HepG2 (cell line): ENCODE measurements around the gene PRKCD. TPM values are rescaled to one million over a fixed set of nuclear protein-coding genes. Genes with fewer than 3 reads are reported as not detected.
A peak's percentile ranks its signal among the peaks of the same experiment; 100 is the strongest.

Source experiments
- CCDC6 ChIP-seq: sonication (generic); formaldehyde crosslinking; IDR thresholded peaks from 2 replicates; pipeline ENCODE4 v1.8.1; 2022; ENCODE audit warnings: mild to moderate bottlenecking, missing genetic modification reagents, moderate library complexity
- CENPX ChIP-seq: sonication (generic); formaldehyde crosslinking; IDR thresholded peaks from 2 replicates; pipeline ENCODE4 v1.9.0; 2021; ENCODE audit warnings: mild to moderate bottlenecking, missing genetic modification reagents, moderate library complexity
- CSRNP1 ChIP-seq: sonication (generic); formaldehyde crosslinking; IDR thresholded peaks from 2 replicates; pipeline ENCODE4 v1.8.1; 2023; ENCODE audit warnings: mild to moderate bottlenecking, missing genetic modification reagents
- GTF3A ChIP-seq: sonication (generic); formaldehyde crosslinking; conservative IDR thresholded peaks from 2 replicates; pipeline ENCODE4 v1.4.0; 2020; ENCODE audit warnings: mild to moderate bottlenecking, missing genetic modification reagents
- KLF11 ChIP-seq: IDR thresholded peaks from 2 replicates; pipeline ENCODE4 v1.6.1; 2016; ENCODE audit warnings: missing compliant biosample characterization
- NFATC3 ChIP-seq: sonication (generic); formaldehyde crosslinking; IDR thresholded peaks from 2 replicates; pipeline ENCODE4 v1.5.1; 2020; ENCODE audit warnings: mild to moderate bottlenecking, missing genetic modification reagents
- PATZ1 ChIP-seq: sonication (generic); formaldehyde crosslinking; IDR thresholded peaks from 2 replicates; pipeline ENCODE4 v1.4.0; 2020; ENCODE audit warnings: missing genetic modification reagents
- SIX1 ChIP-seq: sonication (generic); formaldehyde crosslinking; IDR thresholded peaks from 2 replicates; pipeline ENCODE4 v1.4.0; 2020; ENCODE audit warnings: missing genetic modification reagents, borderline replicate concordance
- SNRNP70 ChIP-seq: fragments of 200-400 bp; formaldehyde crosslinking; IDR thresholded peaks from 2 replicates; pipeline ENCODE4 v1.6.1; 2017; ENCODE audit warnings: mild to moderate bottlenecking, low read depth, low read length, moderate library complexity
- TFDP1 ChIP-seq: IDR thresholded peaks from 2 replicates; pipeline ENCODE4 v1.6.1; 2016; ENCODE audit warnings: missing compliant biosample characterization, missing genetic modification reagents, borderline replicate concordance
- ZNF224 ChIP-seq: sonication (generic); formaldehyde crosslinking; IDR thresholded peaks from 2 replicates; pipeline ENCODE4 v1.5.0; 2020; ENCODE audit warnings: mild to moderate bottlenecking, missing genetic modification reagents
- ZNF234 ChIP-seq: sonication (generic); formaldehyde crosslinking; conservative IDR thresholded peaks from 2 replicates; pipeline ENCODE4 v1.5.1; 2020; ENCODE audit warnings: mild to moderate bottlenecking, missing genetic modification reagents
- ZNF256 ChIP-seq: sonication (generic); formaldehyde crosslinking; conservative IDR thresholded peaks from 2 replicates; pipeline ENCODE4 v1.4.0; 2020; ENCODE audit warnings: missing genetic modification reagents
- ZNF878 ChIP-seq: sonication (generic); formaldehyde crosslinking; IDR thresholded peaks from 2 replicates; pipeline ENCODE4 v1.8.1; 2023; ENCODE audit warnings: mild to moderate bottlenecking, missing genetic modification reagents, moderate library complexity
- polyA plus RNA-seq, 8 experiments: library from polyadenylated mRNA; depleted of rRNA in 3 of 8; stranded (reverse) in 7 of 8; unstranded in 1 of 8; fragments of >200 nt; fragmentation: Illumina TruSeq in 4 of 8; extraction: Trizol in 4 of 8; gene quantifications; 2 replicates each; pipeline versions ENCODE4 v1.2.1 to v1.2.3, GENCODE V29; 2011 to 2016; ENCODE audit warnings: low read depth in 4 of 8, missing spikeins in 1 of 8, mixed read lengths in 1 of 8; ENCODE audit not compliant: insufficient read depth in 1 of 8
- total RNA-seq, 5 experiments: library from RNA; depleted of rRNA; stranded (reverse); fragments of >200 nt; fragmentation: Illumina TruSeq; extraction: Trizol; gene quantifications; 2 replicates each; pipeline ENCODE4 v1.2.3, GENCODE V29; 2016; ENCODE audit warnings: low read depth in 1 of 5
- TF ChIP-seq, protein P1 (sequence below): sonication (generic); formaldehyde crosslinking; IDR thresholded peaks from 2 replicates; pipeline ENCODE4 v1.8.0; 2022; ENCODE audit warnings: mild to moderate bottlenecking, missing genetic modification reagents; ENCODE audit not compliant: insufficient replicate concordance
- TF ChIP-seq, protein P2 (sequence below): sonication (generic); formaldehyde crosslinking; IDR thresholded peaks from 2 replicates; pipeline ENCODE4 v1.8.0; 2022; ENCODE audit warnings: missing genetic modification reagents, mild to moderate bottlenecking, borderline replicate concordance
- TF ChIP-seq, protein P3 (sequence below): sonication (generic); formaldehyde crosslinking; IDR thresholded peaks from 2 replicates; pipeline ENCODE4 v1.9.0; 2021; ENCODE audit warnings: missing genetic modification reagents, borderline replicate concordance

PRKCD gene
- total and polyA plus RNA-seq, 2 of the 13 experiments (the other 11 are each of a cell fraction or from before 2014, with no cell fraction given): 1.6 to 40.7 TPM

- TF ChIP-seq GTF3A (CRISPR knock-in tag) (no peak), CCDC6 (CRISPR knock-in tag) (no peak), TFDP1 (CRISPR knock-in tag) (peak; percentile 21; the same call in 1 of the 2 replicates), SIX1 (CRISPR knock-in tag) (no peak), SNRNP70 (no peak), PATZ1 (CRISPR knock-in tag) (0 out of 2 replicates have a peak, but pooled peaks have one; percentile 26), ZNF224 (CRISPR knock-in tag) (no peak), ZNF234 (CRISPR knock-in tag) (no peak), CENPX (CRISPR knock-in tag) (no peak), CSRNP1 (CRISPR knock-in tag) (no peak), NFATC3 (CRISPR knock-in tag) (no peak), KLF11 (CRISPR knock-in tag) (no peak), ZNF878 (CRISPR knock-in tag) (no peak), ZNF256 (CRISPR knock-in tag) (no peak)
- TF ChIP-seq, protein P1, sequence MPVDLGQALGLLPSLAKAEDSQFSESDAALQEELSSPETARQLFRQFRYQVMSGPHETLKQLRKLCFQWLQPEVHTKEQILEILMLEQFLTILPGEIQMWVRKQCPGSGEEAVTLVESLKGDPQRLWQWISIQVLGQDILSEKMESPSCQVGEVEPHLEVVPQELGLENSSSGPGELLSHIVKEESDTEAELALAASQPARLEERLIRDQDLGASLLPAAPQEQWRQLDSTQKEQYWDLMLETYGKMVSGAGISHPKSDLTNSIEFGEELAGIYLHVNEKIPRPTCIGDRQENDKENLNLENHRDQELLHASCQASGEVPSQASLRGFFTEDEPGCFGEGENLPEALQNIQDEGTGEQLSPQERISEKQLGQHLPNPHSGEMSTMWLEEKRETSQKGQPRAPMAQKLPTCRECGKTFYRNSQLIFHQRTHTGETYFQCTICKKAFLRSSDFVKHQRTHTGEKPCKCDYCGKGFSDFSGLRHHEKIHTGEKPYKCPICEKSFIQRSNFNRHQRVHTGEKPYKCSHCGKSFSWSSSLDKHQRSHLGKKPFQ (CRISPR knock-in tag): no peak
- TF ChIP-seq, protein P2, sequence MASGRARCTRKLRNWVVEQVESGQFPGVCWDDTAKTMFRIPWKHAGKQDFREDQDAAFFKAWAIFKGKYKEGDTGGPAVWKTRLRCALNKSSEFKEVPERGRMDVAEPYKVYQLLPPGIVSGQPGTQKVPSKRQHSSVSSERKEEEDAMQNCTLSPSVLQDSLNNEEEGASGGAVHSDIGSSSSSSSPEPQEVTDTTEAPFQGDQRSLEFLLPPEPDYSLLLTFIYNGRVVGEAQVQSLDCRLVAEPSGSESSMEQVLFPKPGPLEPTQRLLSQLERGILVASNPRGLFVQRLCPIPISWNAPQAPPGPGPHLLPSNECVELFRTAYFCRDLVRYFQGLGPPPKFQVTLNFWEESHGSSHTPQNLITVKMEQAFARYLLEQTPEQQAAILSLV (CRISPR knock-in tag): 0 out of 2 replicates have a peak, but pooled peaks have one; percentile 34
- TF ChIP-seq, protein P3, sequence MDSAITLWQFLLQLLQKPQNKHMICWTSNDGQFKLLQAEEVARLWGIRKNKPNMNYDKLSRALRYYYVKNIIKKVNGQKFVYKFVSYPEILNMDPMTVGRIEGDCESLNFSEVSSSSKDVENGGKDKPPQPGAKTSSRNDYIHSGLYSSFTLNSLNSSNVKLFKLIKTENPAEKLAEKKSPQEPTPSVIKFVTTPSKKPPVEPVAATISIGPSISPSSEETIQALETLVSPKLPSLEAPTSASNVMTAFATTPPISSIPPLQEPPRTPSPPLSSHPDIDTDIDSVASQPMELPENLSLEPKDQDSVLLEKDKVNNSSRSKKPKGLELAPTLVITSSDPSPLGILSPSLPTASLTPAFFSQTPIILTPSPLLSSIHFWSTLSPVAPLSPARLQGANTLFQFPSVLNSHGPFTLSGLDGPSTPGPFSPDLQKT (CRISPR knock-in tag): no peak
Observed at GRCh38 chr3:53195602-53196574, 34.9 kb downstream of the PRKCD start (continued).
